ENCODE measurements around the gene SLC1A5. TPM values are rescaled to one million over a fixed set of nuclear protein-coding genes. Genes with fewer than 3 reads are reported as not detected.

Gene SLC1A5
- total RNA-seq, 4 donors from 2014 or later = 76.8 to 107 (median 83.4) TPM

DNA sequence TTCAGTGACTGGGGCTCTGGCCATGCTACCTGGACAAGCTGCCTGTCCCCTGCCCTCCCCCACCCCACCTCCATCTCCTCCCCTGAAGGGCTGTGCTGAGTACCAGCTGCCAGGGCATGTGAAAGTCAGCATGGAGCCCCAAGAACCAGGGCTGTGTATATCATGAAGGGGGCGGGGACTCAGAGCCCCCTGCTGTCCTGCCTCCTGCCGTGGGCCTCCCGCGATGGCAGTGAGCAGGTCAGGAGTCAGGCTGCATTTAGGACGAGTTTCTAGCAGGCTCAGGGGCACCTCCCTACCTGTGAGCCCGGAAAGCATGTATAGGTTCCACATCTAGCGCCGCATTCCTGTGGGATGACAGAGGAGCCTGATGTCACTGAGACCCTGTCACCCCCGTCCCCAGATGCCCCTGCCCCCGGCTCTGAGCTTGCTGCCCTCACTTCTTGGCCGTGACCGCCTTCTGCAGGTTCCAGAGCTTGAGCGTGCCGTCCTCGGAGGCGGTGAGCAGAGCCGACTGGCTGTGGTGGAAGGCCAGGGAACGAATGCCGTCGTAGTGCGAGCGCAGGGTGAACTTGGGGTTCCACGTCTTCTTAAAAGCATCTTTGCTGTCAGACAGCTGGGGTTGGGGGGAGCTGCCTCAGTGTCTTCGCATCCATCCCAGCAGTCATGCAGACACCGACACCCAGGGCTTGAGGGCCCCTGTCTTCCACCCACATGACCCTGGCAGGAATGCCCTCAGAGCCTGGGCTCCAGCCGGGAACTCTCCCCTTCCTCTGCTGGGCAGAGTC is 63.2 kb downstream of the SLC1A5 start:
- DNase-seq (ENCODE audit: low spot score in 2 of 2) = no peak
- Histone ChIP-seq H3K4me3 (no peak overlapping the region), H3K9me3 (no peaks in the 10 kb centered on the region), H3K27ac (no peak overlapping the region), H3K36me3 (peaks cover 3 to 98% (median 50%) of the 10 kb centered on the region in 3 donors), H3K4me1 (peaks cover 0 to 37% (median 0%) of the 10 kb centered on the region in 4 donors), H3K27me3 (no peaks in the 10 kb centered on the region)
- 84 to 94% methylated on average over 19 to 21 of the region's 26 CpGs for WGBS, 2 donors
- TF ChIP-seq POLR2A (IDR thresholded peaks at IDR 0.05) = no peak
- TF ChIP-seq, protein P1, sequence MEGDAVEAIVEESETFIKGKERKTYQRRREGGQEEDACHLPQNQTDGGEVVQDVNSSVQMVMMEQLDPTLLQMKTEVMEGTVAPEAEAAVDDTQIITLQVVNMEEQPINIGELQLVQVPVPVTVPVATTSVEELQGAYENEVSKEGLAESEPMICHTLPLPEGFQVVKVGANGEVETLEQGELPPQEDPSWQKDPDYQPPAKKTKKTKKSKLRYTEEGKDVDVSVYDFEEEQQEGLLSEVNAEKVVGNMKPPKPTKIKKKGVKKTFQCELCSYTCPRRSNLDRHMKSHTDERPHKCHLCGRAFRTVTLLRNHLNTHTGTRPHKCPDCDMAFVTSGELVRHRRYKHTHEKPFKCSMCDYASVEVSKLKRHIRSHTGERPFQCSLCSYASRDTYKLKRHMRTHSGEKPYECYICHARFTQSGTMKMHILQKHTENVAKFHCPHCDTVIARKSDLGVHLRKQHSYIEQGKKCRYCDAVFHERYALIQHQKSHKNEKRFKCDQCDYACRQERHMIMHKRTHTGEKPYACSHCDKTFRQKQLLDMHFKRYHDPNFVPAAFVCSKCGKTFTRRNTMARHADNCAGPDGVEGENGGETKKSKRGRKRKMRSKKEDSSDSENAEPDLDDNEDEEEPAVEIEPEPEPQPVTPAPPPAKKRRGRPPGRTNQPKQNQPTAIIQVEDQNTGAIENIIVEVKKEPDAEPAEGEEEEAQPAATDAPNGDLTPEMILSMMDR (IDR thresholded peaks at IDR 0.05) = no peak
- TF ChIP-seq EP300 (IDR thresholded peaks at IDR 0.05) = no peak

Small RNAs within 50 kb of the gene (small RNA-seq; reads per million reads assigned to genes)
- gene AC008622.3 (not detected), gene HNRNPMP2 (not detected), gene RF00019 (not detected)

Other genes with a start within 250 kb of the SLC1A5 start
- gene CALM3, start 187.3 kb downstream of the SLC1A5 start, total RNA-seq = 100 to 1,000 TPM; 123 to 167 (median 137) TPM
- 10 to 100 TPM in 2 of 4 donors, 1 to 10 TPM in 2; 3.1 to 43.2 (median 12.7) TPM for gene PTGIR, start 163.5 kb downstream of the SLC1A5 start, total RNA-seq
- gene GNG8, start 152.4 kb downstream of the SLC1A5 start, total RNA-seq = not detected
- 10 to 100 TPM in 1 of 4 donors, 1 to 10 TPM in 3; 7.1 to 11.7 (median 8.2) TPM for gene DACT3, start 127.4 kb downstream of the SLC1A5 start, total RNA-seq
- gene PRKD2, start 71.5 kb downstream of the SLC1A5 start, total RNA-seq = 10 to 100 TPM; 21.0 to 36.1 (median 30.2) TPM
- 10 to 100 TPM; 15.7 to 20.4 (median 17.7) TPM for gene FKRP, start 42.5 kb downstream of the SLC1A5 start, total RNA-seq
- gene STRN4, start 42.1 kb downstream of the SLC1A5 start, total RNA-seq = 100 to 1,000 TPM in 1 of 4 donors, 10 to 100 TPM in 3; 77.4 to 127 (median 87.4) TPM
- gene AP2S1, start 62.3 kb upstream of the SLC1A5 start, total RNA-seq = 100 to 1,000 TPM in 1 of 4 donors, 10 to 100 TPM in 3; 32.1 to 108 (median 64.6) TPM
- gene ARHGAP35, start 72.4 kb upstream of the SLC1A5 start, total RNA-seq = 10 to 100 TPM; 43.3 to 50.3 (median 48.6) TPM
- under 1 TPM in 2 of 4 donors, not detected in 2; 0.39 to 0.42 TPM for gene NPAS1, start 231.2 kb upstream of the SLC1A5 start, total RNA-seq

Measured in tibial nerve (tissue), 4 donors.